Neural cell (in vitro differentiated cells): ENCODE measurements around the gene FABP7. TPM values are rescaled to one million over a fixed set of nuclear protein-coding genes. Genes with fewer than 3 reads are reported as not detected.

Experiments used
- H2AFZ ChIP-seq: fragments of 200-600, 300-800 bp; sonication (generic), shearing (Covaris generic); 2 replicates; pipeline ENCODE4 v1.6.0; 2014; ENCODE audit warnings: low read depth, mild to moderate bottlenecking, antibody characterized with exemption, low read length, moderate library complexity
- H3F3A ChIP-seq: fragments of 200-600 bp; shearing (Covaris generic); 2 replicates; pipeline ENCODE4 v1.6.1; 2016; ENCODE audit warnings: mild to moderate bottlenecking, moderate library complexity, mixed read lengths, antibody characterized with exemption, low read length; ENCODE audit not compliant: insufficient read depth, poor library complexity, severe bottlenecking
- H3K27ac ChIP-seq: fragments of 200-600, 300-800 bp; sonication (generic), shearing (Covaris generic); 2 replicates; pipeline ENCODE4 v1.5.1; 2014; ENCODE audit warnings: mild to moderate bottlenecking, low read length, moderate library complexity
- H3K27me3 ChIP-seq: fragments of 300-800, 200-600 bp; sonication (generic), shearing (Covaris generic); 2 replicates; pipeline ENCODE4 v1.6.0; 2014; ENCODE audit warnings: mild to moderate bottlenecking, low read depth, low read length, moderate library complexity; ENCODE audit not compliant: insufficient read depth
- H3K36me3 ChIP-seq: fragments of 300-800, 200-600 bp; sonication (generic), shearing (Covaris generic); 2 replicates; pipeline ENCODE4 v1.5.1; 2014; ENCODE audit warnings: mild to moderate bottlenecking, antibody characterized with exemption, low read length, moderate library complexity; ENCODE audit not compliant: insufficient read depth
- H3K4me2 ChIP-seq: fragments of 300-800, 200-600 bp; sonication (generic), shearing (Covaris generic); 2 replicates; pipeline ENCODE4 v1.6.0; 2014; ENCODE audit warnings: mild to moderate bottlenecking, low read length
- H3K4me3 ChIP-seq: fragments of 300-800, 200-600 bp; sonication (generic), shearing (Covaris generic); 2 replicates; pipeline ENCODE4 v1.5.1; 2014; ENCODE audit warnings: mild to moderate bottlenecking, low read length, moderate library complexity
- H3K79me2 ChIP-seq: fragments of 200-600 bp; shearing (Covaris generic); replicated peaks from 2 replicates; pipeline ENCODE4 v1.6.0; 2014; ENCODE audit warnings: mild to moderate bottlenecking, low read length, moderate library complexity; ENCODE audit not compliant: insufficient read depth
- H3K9ac ChIP-seq: fragments of 300-800, 200-600 bp; sonication (generic), shearing (Covaris generic); 2 replicates; pipeline ENCODE4 v1.6.1; 2016; ENCODE audit warnings: mild to moderate bottlenecking, low read length, mixed read lengths
- H3K9me2 ChIP-seq: fragments of 200-600 bp; shearing (Covaris generic); 2 replicates; pipeline ENCODE4 v1.6.1; 2016; ENCODE audit warnings: mild to moderate bottlenecking, low read length, mixed read lengths; ENCODE audit not compliant: insufficient read depth
- H3K9me3 ChIP-seq: fragments of 200-600, 300-800 bp; sonication (generic), shearing (Covaris generic); 2 replicates; pipeline ENCODE4 v1.6.1; 2016; ENCODE audit warnings: mild to moderate bottlenecking, mixed run types, low read length, moderate library complexity, mixed read lengths
- H4K20me1 ChIP-seq: fragments of 200-600 bp; shearing (Covaris generic); 2 replicates; pipeline ENCODE4 v1.6.1; 2016; ENCODE audit warnings: mild to moderate bottlenecking, mixed run types; ENCODE audit not compliant: insufficient read depth
- EP300 ChIP-seq: fragments of 450-650 bp; conservative IDR thresholded peaks from 2 replicates; pipeline ENCODE4 v1.6.1; 2014; ENCODE audit warnings: antibody characterized with exemption, mild to moderate bottlenecking, moderate library complexity; ENCODE audit not compliant: poor library complexity, severe bottlenecking
- EZH2 ChIP-seq: fragments of 200-600, 300-800 bp; shearing (Covaris generic), sonication (generic); IDR thresholded peaks from 2 replicates; pipeline ENCODE4 v1.6.1; 2014; ENCODE audit warnings: antibody characterized with exemption, low read length, borderline replicate concordance, mild to moderate bottlenecking; ENCODE audit not compliant: insufficient read depth, poor library complexity, severe bottlenecking
- MXI1 ChIP-seq: fragments of 450-650 bp; conservative IDR thresholded peaks from 2 replicates; pipeline ENCODE4 v1.6.1; 2014; ENCODE audit warnings: antibody characterized with exemption, mild to moderate bottlenecking; ENCODE audit not compliant: poor library complexity, severe bottlenecking
- POLR2AphosphoS5 ChIP-seq: IDR thresholded peaks from 2 replicates; pipeline ENCODE4 v1.6.1; 2012
- RAD21 ChIP-seq: fragments of 450-650 bp; conservative IDR thresholded peaks from 2 replicates; pipeline ENCODE4 v1.6.1; 2014; ENCODE audit warnings: antibody characterized with exemption, mild to moderate bottlenecking, moderate library complexity
- SMC3 ChIP-seq: fragments of 450-650 bp; conservative IDR thresholded peaks from 2 replicates; pipeline ENCODE4 v1.6.1; 2014; ENCODE audit warnings: antibody characterized with exemption, mild to moderate bottlenecking, moderate library complexity; ENCODE audit not compliant: poor library complexity
- TAF1 ChIP-seq: IDR thresholded peaks from 2 replicates; pipeline ENCODE4 v1.6.1; 2012; ENCODE audit warnings: low read depth
- polyA plus RNA-seq: library from polyadenylated mRNA; depleted of rRNA; stranded (reverse); fragments of >200 nt; gene quantifications from 2 replicates; pipeline ENCODE4 v1.2.3, GENCODE V29; 2014
- TF ChIP-seq, protein P1 (sequence below): IDR thresholded peaks from 2 replicates; pipeline ENCODE4 v1.6.1; 2012; ENCODE audit warnings: borderline replicate concordance
- TF ChIP-seq, protein P2 (sequence below): fragments of 450-650 bp; IDR thresholded peaks from 2 replicates; pipeline ENCODE4 v1.5.1; 2014; ENCODE audit warnings: antibody characterized with exemption, mild to moderate bottlenecking, moderate library complexity; ENCODE audit not compliant: poor library complexity, severe bottlenecking

FABP7 gene
- polyA plus RNA-seq, 1 donor from 2014 or later, result 37.2 TPM

- no peaks in the 10 kb centered on the region for H3K9me3 ChIP-seq
- H3K36me3 ChIP-seq, result no peaks in the 10 kb centered on the region
- no peaks in the 10 kb centered on the region for H3K79me2 ChIP-seq
- no peaks in the 10 kb centered on the region for H3F3A ChIP-seq
- H3K9ac ChIP-seq, result no peak overlapping the region
- no peaks in the 10 kb centered on the region for H3K9me2 ChIP-seq
- no peak overlapping the region for H3K27ac ChIP-seq
- no peaks in the 10 kb centered on the region for H3K27me3 ChIP-seq
- H3K4me3 ChIP-seq, result no peak overlapping the region
- no peak overlapping the region for H3K4me2 ChIP-seq
- TF ChIP-seq SMC3, result no peak
- no peak for TF ChIP-seq EP300
- TF ChIP-seq, protein P1, sequence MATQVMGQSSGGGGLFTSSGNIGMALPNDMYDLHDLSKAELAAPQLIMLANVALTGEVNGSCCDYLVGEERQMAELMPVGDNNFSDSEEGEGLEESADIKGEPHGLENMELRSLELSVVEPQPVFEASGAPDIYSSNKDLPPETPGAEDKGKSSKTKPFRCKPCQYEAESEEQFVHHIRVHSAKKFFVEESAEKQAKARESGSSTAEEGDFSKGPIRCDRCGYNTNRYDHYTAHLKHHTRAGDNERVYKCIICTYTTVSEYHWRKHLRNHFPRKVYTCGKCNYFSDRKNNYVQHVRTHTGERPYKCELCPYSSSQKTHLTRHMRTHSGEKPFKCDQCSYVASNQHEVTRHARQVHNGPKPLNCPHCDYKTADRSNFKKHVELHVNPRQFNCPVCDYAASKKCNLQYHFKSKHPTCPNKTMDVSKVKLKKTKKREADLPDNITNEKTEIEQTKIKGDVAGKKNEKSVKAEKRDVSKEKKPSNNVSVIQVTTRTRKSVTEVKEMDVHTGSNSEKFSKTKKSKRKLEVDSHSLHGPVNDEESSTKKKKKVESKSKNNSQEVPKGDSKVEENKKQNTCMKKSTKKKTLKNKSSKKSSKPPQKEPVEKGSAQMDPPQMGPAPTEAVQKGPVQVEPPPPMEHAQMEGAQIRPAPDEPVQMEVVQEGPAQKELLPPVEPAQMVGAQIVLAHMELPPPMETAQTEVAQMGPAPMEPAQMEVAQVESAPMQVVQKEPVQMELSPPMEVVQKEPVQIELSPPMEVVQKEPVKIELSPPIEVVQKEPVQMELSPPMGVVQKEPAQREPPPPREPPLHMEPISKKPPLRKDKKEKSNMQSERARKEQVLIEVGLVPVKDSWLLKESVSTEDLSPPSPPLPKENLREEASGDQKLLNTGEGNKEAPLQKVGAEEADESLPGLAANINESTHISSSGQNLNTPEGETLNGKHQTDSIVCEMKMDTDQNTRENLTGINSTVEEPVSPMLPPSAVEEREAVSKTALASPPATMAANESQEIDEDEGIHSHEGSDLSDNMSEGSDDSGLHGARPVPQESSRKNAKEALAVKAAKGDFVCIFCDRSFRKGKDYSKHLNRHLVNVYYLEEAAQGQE, result no peak
- no peak for TF ChIP-seq POLR2AphosphoS5
- no peak for TF ChIP-seq EZH2
- TF ChIP-seq TAF1, result no peak
- no peak for TF ChIP-seq RAD21
- TF ChIP-seq MXI1, result no peak
- TF ChIP-seq, protein P2, sequence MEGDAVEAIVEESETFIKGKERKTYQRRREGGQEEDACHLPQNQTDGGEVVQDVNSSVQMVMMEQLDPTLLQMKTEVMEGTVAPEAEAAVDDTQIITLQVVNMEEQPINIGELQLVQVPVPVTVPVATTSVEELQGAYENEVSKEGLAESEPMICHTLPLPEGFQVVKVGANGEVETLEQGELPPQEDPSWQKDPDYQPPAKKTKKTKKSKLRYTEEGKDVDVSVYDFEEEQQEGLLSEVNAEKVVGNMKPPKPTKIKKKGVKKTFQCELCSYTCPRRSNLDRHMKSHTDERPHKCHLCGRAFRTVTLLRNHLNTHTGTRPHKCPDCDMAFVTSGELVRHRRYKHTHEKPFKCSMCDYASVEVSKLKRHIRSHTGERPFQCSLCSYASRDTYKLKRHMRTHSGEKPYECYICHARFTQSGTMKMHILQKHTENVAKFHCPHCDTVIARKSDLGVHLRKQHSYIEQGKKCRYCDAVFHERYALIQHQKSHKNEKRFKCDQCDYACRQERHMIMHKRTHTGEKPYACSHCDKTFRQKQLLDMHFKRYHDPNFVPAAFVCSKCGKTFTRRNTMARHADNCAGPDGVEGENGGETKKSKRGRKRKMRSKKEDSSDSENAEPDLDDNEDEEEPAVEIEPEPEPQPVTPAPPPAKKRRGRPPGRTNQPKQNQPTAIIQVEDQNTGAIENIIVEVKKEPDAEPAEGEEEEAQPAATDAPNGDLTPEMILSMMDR, result no peak
- no peak overlapping the region for H2AFZ ChIP-seq
- H4K20me1 ChIP-seq, result no peaks in the 10 kb centered on the region
These were observed 13.3 kb upstream of the FABP7 start for GRCh38 chr6:122766256-122766655.

- H3K79me2 ChIP-seq, result no peaks in the 10 kb centered on the region
- H3K27ac ChIP-seq, result no peak overlapping the region
- no peak overlapping the region for H3K9ac ChIP-seq
- no peaks in the 10 kb centered on the region for H3F3A ChIP-seq
- no peak overlapping the region for H2AFZ ChIP-seq
- no peak overlapping the region for H3K4me3 ChIP-seq
- no peaks in the 10 kb centered on the region for H3K9me3 ChIP-seq
- no peaks in the 10 kb centered on the region for H3K27me3 ChIP-seq
- no peaks in the 10 kb centered on the region for H3K9me2 ChIP-seq
- H3K4me2 ChIP-seq, result no peak overlapping the region
- TF ChIP-seq, protein P1, result no peak
- TF ChIP-seq EZH2, result no peak
- no peak for TF ChIP-seq TAF1
- no peak for TF ChIP-seq SMC3
- no peak for TF ChIP-seq MXI1
- TF ChIP-seq RAD21, result no peak
- TF ChIP-seq, protein P2, result no peak
- TF ChIP-seq EP300, result no peak
- no peak for TF ChIP-seq POLR2AphosphoS5
- no peaks in the 10 kb centered on the region for H3K36me3 ChIP-seq
- H4K20me1 ChIP-seq, result no peaks in the 10 kb centered on the region
These were observed 8.5 kb upstream of the FABP7 start for GRCh38 chr6:122770835-122771601.
